Measurements from ENCODE around the gene HBEGF.

The HBEGF gene

GRCh38 chr5:140336388-140336787 lies 10.0 kb downstream of the HBEGF start:
- DNase-seq (ENCODE audit: low spot score), result no peak

DNA sequence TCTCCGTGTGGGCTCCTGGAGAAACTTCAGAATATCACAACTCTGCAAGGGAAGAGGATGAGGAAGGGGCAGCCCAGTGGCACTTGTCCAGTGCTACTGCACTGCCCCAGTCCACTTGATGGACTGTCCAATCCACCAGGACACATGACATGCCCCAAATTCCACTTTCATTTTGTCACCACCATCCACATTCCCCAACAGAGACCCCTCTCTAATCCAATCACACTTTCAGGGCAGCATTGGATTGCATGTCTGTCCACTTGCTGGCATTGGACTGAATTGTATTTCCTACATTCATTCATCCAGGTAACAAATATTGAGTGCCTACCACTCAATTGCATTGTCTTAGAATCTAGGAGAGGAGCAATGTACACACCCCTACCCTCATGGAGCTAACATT lies 14.8 kb downstream of the HBEGF start:
- DNase-seq (ENCODE audit: low spot score), result no peak

- DNase-seq (ENCODE audit: low spot score), result no peak
Measured at GRCh38 chr5:140329739-140330481, 16.5 kb downstream of the HBEGF start.

DNA sequence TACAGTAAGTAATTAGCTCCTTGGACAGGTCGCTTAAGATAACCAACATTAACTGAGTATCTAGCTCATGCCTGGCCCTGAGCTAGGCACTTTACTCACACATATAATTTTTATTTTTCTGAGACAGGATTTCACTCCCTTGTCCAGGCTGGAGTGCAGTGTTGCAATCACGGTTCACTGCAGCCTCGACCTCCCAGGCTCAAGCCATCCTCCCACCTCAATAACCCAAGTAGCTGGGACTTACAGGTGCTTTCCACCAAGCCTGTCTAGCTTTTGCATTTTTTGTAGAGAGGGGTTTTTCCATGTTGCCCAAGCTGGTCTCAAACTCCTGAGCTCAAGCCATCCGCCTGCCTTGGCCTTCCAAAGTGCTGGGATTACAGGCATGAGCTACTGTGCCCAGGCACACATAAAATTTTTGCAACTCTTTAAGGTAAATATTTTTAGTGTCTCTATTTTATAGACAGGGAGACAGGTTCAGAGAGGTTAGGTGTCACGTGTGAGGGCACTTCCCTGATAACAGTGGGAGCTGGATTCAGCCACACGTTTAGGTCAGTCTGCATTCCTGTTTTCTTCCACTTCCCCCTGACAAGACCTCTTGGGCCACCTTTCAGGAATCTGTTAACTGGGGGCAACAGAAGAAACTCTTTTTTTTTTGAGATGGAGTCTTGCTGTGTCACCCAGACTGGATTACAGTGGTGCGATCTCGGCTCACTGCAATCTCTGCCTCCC lies 18.2 kb downstream of the HBEGF start:
- DNase-seq (ENCODE audit: low spot score), result no peak

- DNase-seq (ENCODE audit: low spot score), result no peak
Measured at GRCh38 chr5:140327589-140327988, 18.8 kb downstream of the HBEGF start.

DNA sequence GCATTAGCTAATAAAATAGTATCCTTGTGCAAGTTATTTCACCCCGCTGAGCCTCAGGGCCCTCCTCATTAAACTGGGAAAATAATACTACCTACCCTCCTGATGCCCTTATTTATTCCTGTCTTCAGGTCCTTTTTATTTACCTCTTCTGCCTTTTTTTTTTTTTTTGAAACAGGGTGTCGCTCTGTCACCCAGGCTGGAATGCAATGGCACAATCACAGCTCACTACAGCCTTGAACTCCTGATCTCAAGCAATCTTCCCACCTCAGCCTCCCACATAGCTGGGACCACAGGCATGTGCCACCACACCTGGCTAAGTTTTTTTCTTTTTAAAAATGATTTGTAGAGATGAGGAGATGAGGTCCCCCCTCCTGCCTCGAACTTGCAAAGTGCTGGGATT lies 20.9 kb downstream of the HBEGF start:
- no peak for DNase-seq (ENCODE audit: low spot score)

GRCh38 chr5:140324617-140325241 lies 21.7 kb downstream of the HBEGF start:
- no peak for DNase-seq (ENCODE audit: low spot score)

GRCh38 chr5:140324041-140324600 lies 22.3 kb downstream of the HBEGF start:
- no peak for DNase-seq (ENCODE audit: low spot score)

- no peak for DNase-seq (ENCODE audit: low spot score)
Measured at GRCh38 chr5:140322751-140323731, 23.4 kb downstream of the HBEGF start.

- no peak for DNase-seq (ENCODE audit: low spot score)
Measured at GRCh38 chr5:140321796-140322195, 24.6 kb downstream of the HBEGF start.

- no peak for DNase-seq (ENCODE audit: low spot score)
Measured at GRCh38 chr5:140319833-140320232, 26.6 kb downstream of the HBEGF start.

DNA sequence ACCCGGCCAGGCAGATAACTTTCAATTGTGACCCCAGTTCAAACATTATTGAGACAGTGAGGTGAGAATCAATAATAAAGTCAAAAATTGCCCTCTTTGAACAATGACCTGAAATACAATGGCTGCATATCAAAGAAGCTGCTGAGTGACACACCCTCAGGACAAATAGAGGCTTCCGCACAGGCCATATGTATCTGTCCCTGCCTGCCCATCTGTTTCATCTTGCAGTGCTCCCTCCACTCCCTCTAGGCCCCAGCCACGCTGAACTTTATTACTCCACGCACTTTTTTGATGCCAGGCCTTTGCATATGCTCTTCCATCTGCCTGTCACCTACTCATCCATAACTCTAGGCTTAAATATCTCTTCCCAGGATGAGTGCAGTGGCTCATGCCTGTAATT lies 27.6 kb downstream of the HBEGF start:
- no peak for DNase-seq (ENCODE audit: low spot score)

- no peak for DNase-seq (ENCODE audit: low spot score)
Measured at GRCh38 chr5:140317859-140318258, 28.5 kb downstream of the HBEGF start.

DNA sequence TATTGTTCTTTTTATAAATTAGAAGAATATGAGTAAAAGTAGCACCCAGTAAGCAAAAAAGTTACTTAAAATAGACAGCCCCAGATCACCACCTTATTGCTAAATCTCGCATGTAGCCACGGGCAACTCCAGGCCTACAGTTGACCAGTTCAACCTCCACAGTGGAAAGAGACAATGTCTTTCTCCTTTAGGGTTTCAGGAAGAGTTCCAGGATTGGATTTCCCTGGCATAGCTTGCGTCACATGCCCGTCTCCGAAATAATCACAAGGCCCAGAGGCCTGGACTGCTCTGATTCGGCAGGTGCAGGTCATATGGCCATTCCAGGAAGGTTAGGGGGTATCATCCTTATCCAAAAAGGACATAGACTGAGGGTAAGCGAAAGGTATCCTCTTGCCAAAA lies 33.6 kb downstream of the HBEGF start:
- DNase-seq (ENCODE audit: low spot score), result no peak

- no peak for DNase-seq (ENCODE audit: low spot score)
Measured at GRCh38 chr5:140312067-140312790, 34.2 kb downstream of the HBEGF start.

DNA sequence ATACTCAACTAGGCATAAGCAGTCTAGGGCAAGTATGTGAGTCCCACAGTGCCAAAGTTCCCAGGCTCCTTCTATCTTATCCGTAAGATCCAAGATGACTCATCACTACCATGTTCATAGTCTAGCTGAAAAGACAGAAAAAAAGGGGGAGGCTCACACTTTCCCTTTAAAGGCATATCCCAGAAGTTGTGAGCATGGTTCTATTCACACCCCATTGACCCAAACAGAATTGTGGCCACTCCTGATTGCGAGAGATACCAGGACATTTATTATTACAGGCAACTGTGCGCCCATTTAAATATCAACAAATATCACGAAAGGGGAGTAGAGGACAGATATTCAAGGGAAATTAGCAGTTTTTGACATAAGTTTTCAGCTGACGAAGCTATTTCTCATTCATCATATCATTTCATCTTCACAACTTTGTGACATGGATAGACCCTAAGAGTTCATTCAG lies 35.4 kb downstream of the HBEGF start:
- no peak for DNase-seq (ENCODE audit: low spot score)

GRCh38 chr5:140310434-140310833 lies 36.0 kb downstream of the HBEGF start:
- no peak for DNase-seq (ENCODE audit: low spot score)

- no peak for DNase-seq (ENCODE audit: low spot score)
Measured at GRCh38 chr5:140309706-140310249, 36.6 kb downstream of the HBEGF start.

GRCh38 chr5:140305471-140305870 lies 40.9 kb downstream of the HBEGF start:
- DNase-seq (ENCODE audit: low spot score), result no peak

DNA sequence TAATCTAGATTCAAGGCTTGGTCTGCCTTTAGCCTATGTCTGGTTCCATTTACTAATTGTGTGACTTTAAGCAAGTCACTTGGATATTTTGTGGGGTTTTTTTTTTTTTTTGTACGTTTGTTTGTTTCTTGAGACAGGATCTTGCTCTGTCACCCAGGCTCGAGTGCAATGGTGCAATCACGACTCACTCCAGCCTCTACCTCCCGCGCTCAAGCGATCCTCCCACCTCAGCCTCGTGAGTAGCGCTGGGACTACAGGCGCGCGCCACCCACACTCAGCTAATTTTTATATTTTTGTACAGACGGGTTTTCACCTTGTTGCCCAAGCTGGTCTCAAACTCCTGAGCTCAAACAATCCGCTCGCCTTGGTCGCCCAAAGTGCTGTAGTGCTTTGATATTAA lies 42.4 kb downstream of the HBEGF start:
- DNase-seq (ENCODE audit: low spot score), result no peak
